H1 (cell line): ENCODE measurements around the gene FCGR2B. TPM values are rescaled to one million over a fixed set of nuclear protein-coding genes. Genes with fewer than 3 reads are reported as not detected.
"Not testable (repeated sequence)": the region's sequence is repeated elsewhere in the genome, so short reads cannot be mapped to it uniquely, and the experiment has no call there.

Experiments used
- CTCF ChIA-PET: fragments of 300-600 bp; sonication (Branson Sonifier 250); formaldehyde crosslinking; loops from one replicate; lab custom pipeline; 2021; ENCODE audit not compliant: partially characterized antibody; lab: Charles Lee
- POLR2A ChIA-PET: fragments of 300-600 bp; sonication (Branson Sonifier 250); formaldehyde crosslinking; loops from one replicate; lab custom pipeline; 2021; ENCODE audit warnings: inconsistent platforms; ENCODE audit not compliant: partially characterized antibody; lab: Charles Lee
- DNase-seq, 2 experiments: peaks; one replicate each; pipeline versions ENCODE4 v3.0.0 to v3.0.0-alpha.2; 2010 to 2022; ENCODE audit warnings: low spot score in 2 of 2, low read depth in 1 of 2, mixed read lengths in 1 of 2
- FAIRE-seq: peaks from 2 replicates; lab custom pipeline; 2011; peaks lifted over from hg19 to GRCh38; lab: Jason Lieb, UNC
- H2AFZ ChIP-seq: 2 replicates; pipeline ENCODE4 v1.8.1; 2012; ENCODE audit warnings: low read length, inconsistent platforms
- H2AK5ac ChIP-seq: 2 replicates; pipeline ENCODE4 v1.6.1; 2013; ENCODE audit warnings: low read depth, low read length
- H2BK120ac ChIP-seq: replicated peaks from 2 replicates; pipeline ENCODE3; 2013; ENCODE audit warnings: low read depth, low read length, inconsistent platforms
- H2BK12ac ChIP-seq: 2 replicates; pipeline ENCODE4 v1.6.1; 2013; ENCODE audit warnings: low read depth, low read length
- H2BK15ac ChIP-seq: 2 replicates; pipeline ENCODE4 v1.6.1; 2013; ENCODE audit warnings: low read length
- H2BK20ac ChIP-seq: 2 replicates; pipeline ENCODE4 v1.6.1; 2013; ENCODE audit warnings: low read length
- H2BK5ac ChIP-seq: 2 replicates; pipeline ENCODE4 v1.6.1; 2013; ENCODE audit warnings: low read depth, low read length
- H3K14ac ChIP-seq: 2 replicates; pipeline ENCODE4 v1.6.1; 2013; ENCODE audit warnings: inconsistent platforms; ENCODE audit not compliant: insufficient read length
- H3K18ac ChIP-seq: 2 replicates; pipeline ENCODE4 v1.6.1; 2013; ENCODE audit warnings: low read length; ENCODE audit errors: extremely low read depth
- H3K23ac ChIP-seq: 2 replicates; pipeline ENCODE4 v1.6.1; 2013; ENCODE audit warnings: inconsistent platforms; ENCODE audit not compliant: insufficient read length
- H3K23me2 ChIP-seq: 2 replicates; pipeline ENCODE4 v1.6.1; 2013; ENCODE audit warnings: low read depth, low read length
- H3K27ac ChIP-seq: 2 replicates; pipeline ENCODE4 v1.6.1; 2011; ENCODE audit warnings: low read depth, low read length, inconsistent platforms
- H3K27me3 ChIP-seq, 4 experiments: replicated peaks in 1 of 4; 1 replicate in 1 of 4; 2 replicates in 3 of 4; pipeline versions ENCODE4 v1.6.1 to v1.8.1; 2011 to 2013; ENCODE audit warnings: low read length in 3 of 4, mild to moderate bottlenecking in 3 of 4, inconsistent platforms in 2 of 4, mixed read lengths in 2 of 4, moderate library complexity in 1 of 4; ENCODE audit not compliant: control insufficient read depth in 3 of 4, insufficient read depth in 3 of 4; ENCODE audit errors: extremely low read depth in 1 of 4
- H3K36me3 ChIP-seq, 4 experiments: 2 replicates each; pipeline versions ENCODE4 v1.6.1 to v1.8.1; 2011 to 2013; ENCODE audit warnings: mild to moderate bottlenecking in 4 of 4, low read length in 3 of 4, moderate library complexity in 2 of 4, control low read depth in 1 of 4, inconsistent platforms in 1 of 4; ENCODE audit not compliant: insufficient read depth in 4 of 4, control insufficient read depth in 2 of 4
- H3K4ac ChIP-seq: replicated peaks from 2 replicates; pipeline ENCODE3; 2013; ENCODE audit warnings: low read length, low read depth, mixed read lengths, inconsistent platforms; ENCODE audit not compliant: insufficient read length
- H3K4me1 ChIP-seq, 4 experiments: replicated peaks in 1 of 4; 1 replicate in 1 of 4; 2 replicates in 3 of 4; pipeline versions ENCODE4 v1.6.1 to v1.8.1; 2011 to 2013; ENCODE audit warnings: low read length in 3 of 4, inconsistent platforms in 2 of 4, mixed read lengths in 1 of 4; ENCODE audit not compliant: insufficient read depth in 4 of 4, control insufficient read depth in 3 of 4
- H3K4me2 ChIP-seq, 2 experiments: 2 replicates each; pipeline versions ENCODE4 v1.6.1 to v1.8.1; 2011 to 2013; ENCODE audit warnings: low read depth in 2 of 2, low read length in 2 of 2, control low read depth in 1 of 2, inconsistent platforms in 1 of 2, mild to moderate bottlenecking in 1 of 2; ENCODE audit not compliant: insufficient read depth in 1 of 2
- H3K4me3 ChIP-seq, 4 experiments: fragments of 200-600, 300-600 bp in 1 of 4; sonication (generic), shearing (Covaris generic), sonication (Bioruptor Twin) in 1 of 4; 2 replicates each; pipeline versions ENCODE4 v1.5.1 to v1.8.1; 2011 to 2016; ENCODE audit warnings: low read length in 4 of 4, low read depth in 3 of 4, control low read depth in 2 of 4, inconsistent platforms in 2 of 4, mild to moderate bottlenecking in 2 of 4, mixed read lengths in 1 of 4, moderate library complexity in 1 of 4; ENCODE audit not compliant: insufficient read depth in 2 of 4; ENCODE audit errors: extremely low read depth in 1 of 4
- H3K56ac ChIP-seq: replicated peaks from 2 replicates; pipeline ENCODE3; 2013; ENCODE audit warnings: low read depth, mild to moderate bottlenecking, mixed read lengths, low read length, inconsistent platforms; ENCODE audit not compliant: insufficient read length
- H3K79me1 ChIP-seq: 2 replicates; pipeline ENCODE4 v1.6.1; 2013; ENCODE audit warnings: low read depth, low read length, control low read depth
- H3K79me2 ChIP-seq, 2 experiments: 2 replicates each; pipeline versions ENCODE4 v1.6.1 to v1.8.1; 2012 to 2013; ENCODE audit warnings: low read length in 2 of 2, mild to moderate bottlenecking in 2 of 2, inconsistent platforms in 1 of 2; ENCODE audit not compliant: insufficient read depth in 2 of 2, control insufficient read depth in 1 of 2
- H3K9ac ChIP-seq, 4 experiments: replicated peaks in 1 of 4; 1 replicate in 1 of 4; 2 replicates in 3 of 4; pipeline versions ENCODE4 v1.6.1 to v1.8.1; 2011 to 2013; ENCODE audit warnings: low read depth in 3 of 4, low read length in 3 of 4, control low read depth in 2 of 4, mild to moderate bottlenecking in 2 of 4, moderate library complexity in 2 of 4, inconsistent platforms in 1 of 4; ENCODE audit errors: extremely low read depth in 1 of 4
- H3K9me3 ChIP-seq, 2 experiments: 2 replicates each; pipeline versions ENCODE4 v1.6.1 to v1.8.1; 2012 to 2013; ENCODE audit warnings: mild to moderate bottlenecking in 2 of 2, moderate library complexity in 2 of 2, control low read depth in 1 of 2, inconsistent platforms in 1 of 2, low read depth in 1 of 2, low read length in 1 of 2, mixed read lengths in 1 of 2; ENCODE audit not compliant: insufficient read depth in 2 of 2
- H4K20me1 ChIP-seq, 2 experiments: replicated peaks in 1 of 2; 2 replicates each; pipeline versions ENCODE3 to v1.8.1; 2011 to 2013; ENCODE audit warnings: inconsistent platforms in 2 of 2, low read length in 2 of 2, mild to moderate bottlenecking in 1 of 2; ENCODE audit not compliant: insufficient read depth in 2 of 2, control insufficient read depth in 1 of 2
- H4K5ac ChIP-seq: 2 replicates; pipeline ENCODE4 v1.6.1; 2013; ENCODE audit warnings: low read length, low read depth, mixed read lengths, inconsistent platforms; ENCODE audit not compliant: insufficient read length
- H4K8ac ChIP-seq: 2 replicates; pipeline ENCODE4 v1.8.0; 2013; ENCODE audit warnings: mild to moderate bottlenecking, moderate library complexity, low read length, inconsistent platforms; ENCODE audit not compliant: insufficient read depth; ENCODE audit errors: extremely low read depth
- H4K91ac ChIP-seq: replicated peaks from 2 replicates; pipeline ENCODE3; 2013; ENCODE audit warnings: low read length, mixed read lengths, inconsistent platforms; ENCODE audit not compliant: insufficient read length
- WGBS, 2 experiments: shearing (Covaris generic) in 1 of 2; methylation state at CpG; one replicate each; pipeline versions ENCODE4 v1.1.6 to v1.1.7; 2013 to 2015; ENCODE audit warnings: low lambda C conversion rate in 2 of 2, mixed read lengths in 2 of 2, inconsistent platforms in 1 of 2, low coverage in 1 of 2, missing lambda C conversion rate in 1 of 2; ENCODE audit not compliant: insufficient replicate concordance in 2 of 2, insufficient coverage in 1 of 2, insufficient read length in 1 of 2; ENCODE audit errors: extremely low coverage in 1 of 2, missing lambda C conversion rate in 1 of 2; 5-methylcytosine and 5-hydroxymethylcytosine counted together
- polyA plus RNA-seq, 7 experiments: library from polyadenylated mRNA; depleted of rRNA in 3 of 7; stranded (reverse) in 5 of 7; unstranded in 2 of 7; fragments of >200 nt in 5 of 7; fragments of 200-250 nt in 2 of 7; gene quantifications; 1 replicate in 5 of 7; 2 replicates in 1 of 7; 4 replicates in 1 of 7; pipeline versions ENCODE4 v1.2.1 to v1.2.3, GENCODE V29; 2011 to 2013; ENCODE audit warnings: missing spikeins in 2 of 7, mixed read lengths in 2 of 7
- total RNA-seq: library from RNA; stranded (reverse); fragmentation: NEBNext Ultra II Directional; extraction: Animal tissue kit (Norgen Biotek cat#: 25700); gene quantifications from 2 replicates; pipeline ENCODE4 v1.2.1, GENCODE V29; 2021

Gene FCGR2B
- total and polyA plus RNA-seq, 2 of the 8 experiments (the other 6 are each of a cell fraction or from before 2014, with no cell fraction given), result 0.05 TPM; not detected in 1

DNA sequence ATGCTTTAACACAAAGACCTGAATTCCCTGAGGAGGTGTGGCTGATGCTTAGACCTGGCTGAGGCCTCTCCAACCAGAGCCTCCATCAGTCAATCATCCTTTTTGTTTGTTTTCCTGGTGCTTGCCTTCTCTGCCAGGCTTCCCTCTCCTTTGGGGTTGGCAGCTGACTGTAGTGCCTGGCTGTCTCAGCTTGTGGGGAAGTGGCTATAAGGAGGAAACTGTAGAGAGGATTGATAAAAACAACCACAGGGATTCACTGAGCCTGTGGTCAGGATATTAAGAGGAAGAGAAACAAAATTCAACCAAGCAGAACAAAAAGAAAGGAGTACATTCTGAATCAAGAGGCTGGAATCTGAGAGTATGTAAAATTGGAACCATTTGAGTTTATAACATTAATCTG, 4.4 kb upstream of the FCGR2B start:
- H2BK12ac ChIP-seq, H3K4me3 ChIP-seq, H2AFZ ChIP-seq, POLR2A ChIA-PET, H4K91ac ChIP-seq, H4K20me1 ChIP-seq, H2BK5ac ChIP-seq, H3K56ac ChIP-seq, H3K9ac ChIP-seq, CTCF ChIA-PET, H3K79me1 ChIP-seq, H2AK5ac ChIP-seq, H3K23ac ChIP-seq, H2BK120ac ChIP-seq, H2BK20ac ChIP-seq, H3K9me3 ChIP-seq, H3K18ac ChIP-seq, FAIRE-seq, H3K27ac ChIP-seq, H4K5ac ChIP-seq, H3K4me1 ChIP-seq, H3K14ac ChIP-seq, H3K79me2 ChIP-seq, DNase-seq, H3K23me2 ChIP-seq, H3K4me2 ChIP-seq, H2BK15ac ChIP-seq, H3K4ac ChIP-seq, H4K8ac ChIP-seq, H3K27me3 ChIP-seq, H3K36me3 ChIP-seq: not testable (repeated sequence)

- H4K20me1 ChIP-seq, H3K4ac ChIP-seq, H2BK120ac ChIP-seq, H3K79me2 ChIP-seq, H3K9ac ChIP-seq, CTCF ChIA-PET, H2BK15ac ChIP-seq, H3K14ac ChIP-seq, H2BK5ac ChIP-seq, H3K23me2 ChIP-seq, H3K27ac ChIP-seq, H3K23ac ChIP-seq, H4K5ac ChIP-seq, H2AK5ac ChIP-seq, POLR2A ChIA-PET, H3K27me3 ChIP-seq, H3K36me3 ChIP-seq, H2AFZ ChIP-seq, H3K4me2 ChIP-seq, H3K18ac ChIP-seq, H4K91ac ChIP-seq, H4K8ac ChIP-seq, H3K4me3 ChIP-seq, H3K56ac ChIP-seq, DNase-seq, H2BK20ac ChIP-seq, FAIRE-seq, H2BK12ac ChIP-seq, H3K9me3 ChIP-seq, H3K79me1 ChIP-seq, H3K4me1 ChIP-seq: not testable (repeated sequence)
- WGBS, 2 experiments, result 92% methylated on average over 4 of the region's 9 CpGs; no CpG with 5 or more reads in 1 of the 2 experiments
These were observed 1.2 kb upstream of the FCGR2B start for GRCh38 chr1:161661660-161662311.
